ENCODE data around the gene GCSAM.

GCSAM gene

GRCh38 chr3:112097378-112097777 is 35.7 kb downstream of the GCSAM start:
- H3K4me3 ChIP-seq (ENCODE audit: low read depth, low read length) = no peak overlapping the region
- no peak for TF ChIP-seq CTCF (IDR thresholded peaks at IDR 0.05; ENCODE audit: low read depth, low read length)

GRCh38 chr3:112096176-112096575 is 36.9 kb downstream of the GCSAM start:
- no peak for TF ChIP-seq CTCF (IDR thresholded peaks at IDR 0.05; ENCODE audit: low read depth, low read length)
- no peak overlapping the region for H3K4me3 ChIP-seq (ENCODE audit: low read depth, low read length)

GRCh38 chr3:112095731-112096130 is 37.3 kb downstream of the GCSAM start:
- TF ChIP-seq CTCF (IDR thresholded peaks at IDR 0.05; ENCODE audit: low read depth, low read length) = no peak

GRCh38 chr3:112093180-112093522 is 39.9 kb downstream of the GCSAM start:
- no peak for TF ChIP-seq CTCF (IDR thresholded peaks at IDR 0.05; ENCODE audit: low read depth, low read length)
- H3K4me3 ChIP-seq (ENCODE audit: low read depth, low read length) = no peak overlapping the region

More at GRCh38 chr3:112095731-112096130, 37.3 kb downstream of the GCSAM start:
- H3K4me3 ChIP-seq (ENCODE audit: low read depth, low read length) = no peak overlapping the region

- no peak overlapping the region for H3K4me3 ChIP-seq (ENCODE audit: low read depth, low read length)
- TF ChIP-seq CTCF (IDR thresholded peaks at IDR 0.05; ENCODE audit: low read depth, low read length) = no peak
These were observed 40.4 kb downstream of the GCSAM start for GRCh38 chr3:112092496-112093179.

GRCh38 chr3:112090887-112091586 is 42.0 kb downstream of the GCSAM start:
- H3K4me3 ChIP-seq (ENCODE audit: low read depth, low read length) = no peak overlapping the region
- no peak for TF ChIP-seq CTCF (IDR thresholded peaks at IDR 0.05; ENCODE audit: low read depth, low read length)
